HG02943 (cell line): ENCODE data around the gene EEF1AKMT3.
"Not testable (repeated sequence)": the region's sequence is repeated elsewhere in the genome, so short reads cannot be mapped to it uniquely, and the experiment has no call there.

ENCODE experiments used
- ATAC-seq: cut with Tn5 transposase; IDR thresholded peaks from one replicate; pipeline ENCODE4 v1.9.1; 2021; ENCODE audit warnings: mild to moderate bottlenecking, low read depth, moderate library complexity; ENCODE audit not compliant: unreplicated experiment

Gene EEF1AKMT3

DNA sequence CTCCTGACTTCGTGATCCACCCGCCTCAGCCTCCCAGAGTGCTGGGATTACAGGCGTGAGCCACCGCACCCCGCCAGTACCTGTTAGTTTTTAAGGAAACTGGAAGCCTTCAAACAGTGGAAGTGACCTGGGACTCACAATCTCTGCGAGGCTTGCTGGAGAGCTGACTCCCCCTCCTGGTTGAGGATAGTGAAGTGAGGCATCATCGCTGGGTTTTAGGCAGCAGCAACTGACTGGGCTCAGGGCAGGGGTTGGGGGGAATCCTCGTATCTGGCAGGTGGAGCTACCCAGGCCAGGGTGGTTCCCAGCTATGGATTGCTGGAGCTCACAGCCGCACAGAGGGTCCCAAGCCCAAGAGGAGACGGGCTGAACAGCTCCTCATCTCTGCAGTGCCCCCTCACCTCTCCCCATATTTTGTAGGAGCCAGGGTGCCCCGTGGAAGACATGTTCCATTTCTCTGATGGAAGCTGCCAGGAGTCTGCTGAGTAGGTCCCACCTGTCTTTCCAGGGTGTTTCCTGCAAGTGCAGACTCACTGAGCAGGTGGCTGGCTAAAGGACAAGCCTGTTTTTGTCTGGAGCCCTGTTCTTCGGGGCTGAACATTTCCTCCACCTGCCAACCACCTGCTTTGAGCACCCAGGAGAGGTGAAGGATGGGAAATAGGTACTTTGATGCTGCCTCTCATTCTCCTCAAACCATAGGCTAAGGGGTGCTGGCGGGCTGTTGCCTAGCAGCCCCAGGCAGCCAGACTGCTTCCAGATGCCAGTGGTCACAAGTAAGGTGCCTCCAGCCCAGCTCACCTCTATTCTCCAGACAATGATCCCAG lies 43.0 kb downstream of the EEF1AKMT3 start:
- no peak for ATAC-seq

DNA sequence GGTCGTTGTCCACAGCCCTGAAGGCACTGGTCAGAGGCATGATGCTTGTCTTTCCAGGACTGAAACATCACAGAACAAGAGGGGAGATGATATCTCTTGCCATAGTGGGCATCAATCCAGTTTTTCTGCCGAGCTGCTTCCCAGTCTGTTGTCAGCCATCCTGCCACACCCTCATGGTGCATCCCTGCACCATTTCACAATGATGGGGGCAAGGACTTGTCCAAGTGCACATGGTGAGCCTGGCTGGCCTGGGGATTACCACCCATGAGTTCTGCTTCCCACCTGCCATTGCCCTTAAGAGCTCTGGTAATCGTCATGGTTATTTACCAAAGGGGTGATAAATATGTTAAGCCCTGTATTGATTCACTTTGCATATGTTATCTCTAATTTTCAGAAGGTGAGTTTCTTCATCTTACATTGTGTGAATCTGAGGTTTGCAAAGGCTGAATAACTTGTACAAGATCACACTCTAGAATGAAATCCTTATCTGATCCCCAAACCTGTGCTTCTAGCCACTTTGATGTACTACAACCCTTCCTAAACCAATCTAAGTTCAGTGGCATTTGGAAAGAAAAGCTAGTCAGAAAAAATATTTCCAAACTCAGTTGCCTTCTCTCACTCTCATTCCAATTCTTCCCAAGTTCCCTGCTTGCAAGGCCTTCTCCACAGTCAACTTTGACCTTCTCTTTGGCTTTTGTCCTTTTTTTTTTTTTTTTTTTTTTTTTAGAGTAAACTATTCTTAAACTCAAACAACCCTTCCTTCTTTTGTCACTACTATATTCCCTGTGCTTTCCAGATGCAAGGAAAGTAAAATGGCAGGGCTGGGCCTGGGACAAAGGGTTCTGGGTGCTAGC lies 43.8 kb downstream of the EEF1AKMT3 start:
- no peak for ATAC-seq

DNA sequence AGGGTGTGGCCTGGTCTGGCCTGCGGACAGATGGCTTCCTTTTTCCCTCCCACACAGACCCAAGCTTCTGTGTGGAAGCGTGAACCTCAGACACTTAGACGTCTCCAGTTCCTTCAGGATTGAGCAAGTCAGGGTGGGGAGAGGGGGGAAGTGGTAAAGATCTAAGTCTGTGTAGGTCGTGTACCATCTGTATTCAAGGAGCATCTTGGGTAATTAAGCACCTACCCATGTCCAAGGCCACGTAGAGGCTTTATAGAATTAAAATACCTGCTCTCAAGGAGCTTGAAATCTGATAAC lies 44.4 kb downstream of the EEF1AKMT3 start:
- no peak for ATAC-seq

DNA sequence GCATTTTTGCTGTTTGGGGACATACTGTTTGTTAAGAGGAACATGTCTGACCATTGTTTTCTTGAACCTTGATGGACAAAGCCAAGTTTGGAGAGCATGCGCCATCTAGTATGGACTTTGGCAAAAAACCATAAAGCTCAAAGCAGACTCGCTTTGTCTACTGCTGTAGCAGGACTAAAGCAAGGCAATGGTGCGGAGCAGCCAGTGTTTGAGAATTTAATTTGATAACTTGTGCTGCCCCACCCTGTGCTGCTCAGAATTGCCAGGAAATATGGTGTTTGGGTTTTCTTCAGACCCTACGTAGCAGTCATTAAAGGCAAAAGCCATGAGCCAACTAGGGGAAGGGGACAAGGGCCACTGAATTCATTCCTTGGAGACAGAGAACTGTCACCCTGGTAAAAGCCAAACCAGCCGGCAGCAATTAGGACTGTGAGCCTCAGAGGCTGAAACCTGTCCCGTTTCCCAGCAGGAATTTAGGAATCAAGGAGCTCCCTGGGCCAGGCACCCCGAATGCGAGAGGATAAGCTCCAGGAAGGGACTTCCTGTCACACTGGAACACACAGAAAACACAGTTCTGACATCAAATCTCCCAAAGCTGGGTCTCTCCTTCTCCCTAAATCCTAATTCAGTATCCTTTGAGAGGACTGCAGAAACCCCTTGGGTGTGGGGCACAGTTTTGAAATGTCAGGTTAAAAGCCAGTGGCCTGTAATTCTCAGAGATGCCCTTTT lies 45.0 kb downstream of the EEF1AKMT3 start:
- no peak for ATAC-seq

DNA sequence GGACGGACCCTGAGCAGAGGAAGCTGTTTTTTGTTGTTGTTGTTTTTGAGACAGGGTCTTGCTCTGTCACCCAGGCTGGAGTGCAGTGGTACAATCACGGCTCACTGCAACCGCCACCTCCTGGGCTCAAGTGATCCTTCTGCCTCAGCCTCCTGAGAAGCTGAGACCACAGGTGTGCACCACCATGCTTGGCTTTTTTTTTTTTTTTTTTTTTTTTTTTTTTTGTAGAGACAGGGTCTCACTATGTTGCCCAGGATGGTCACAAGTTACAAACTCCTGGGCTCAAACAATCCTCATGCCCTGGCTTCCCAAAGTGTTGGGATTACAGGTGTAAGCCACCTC lies 45.5 kb downstream of the EEF1AKMT3 start:
- ATAC-seq: not testable (repeated sequence)

DNA sequence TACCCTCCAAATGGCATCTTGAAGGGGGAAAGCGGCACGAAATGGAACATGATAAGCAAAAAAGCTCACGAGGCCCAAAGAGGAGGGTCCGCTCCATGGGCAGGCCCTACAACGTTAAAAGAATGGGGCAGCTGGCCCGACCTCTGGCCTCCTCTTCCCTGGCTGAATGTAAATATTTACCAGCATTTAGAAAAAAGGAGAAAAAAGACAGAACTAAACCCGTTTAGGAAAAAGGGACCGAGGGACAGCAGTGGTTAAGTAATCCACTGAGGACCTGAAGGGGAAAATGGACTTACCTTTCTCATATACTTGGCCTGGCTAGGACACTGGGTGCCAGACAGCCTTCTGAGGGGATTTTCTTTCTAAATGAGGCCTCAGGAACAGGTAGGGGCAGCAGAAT lies 47.7 kb downstream of the EEF1AKMT3 start:
- not testable (repeated sequence) for ATAC-seq

DNA sequence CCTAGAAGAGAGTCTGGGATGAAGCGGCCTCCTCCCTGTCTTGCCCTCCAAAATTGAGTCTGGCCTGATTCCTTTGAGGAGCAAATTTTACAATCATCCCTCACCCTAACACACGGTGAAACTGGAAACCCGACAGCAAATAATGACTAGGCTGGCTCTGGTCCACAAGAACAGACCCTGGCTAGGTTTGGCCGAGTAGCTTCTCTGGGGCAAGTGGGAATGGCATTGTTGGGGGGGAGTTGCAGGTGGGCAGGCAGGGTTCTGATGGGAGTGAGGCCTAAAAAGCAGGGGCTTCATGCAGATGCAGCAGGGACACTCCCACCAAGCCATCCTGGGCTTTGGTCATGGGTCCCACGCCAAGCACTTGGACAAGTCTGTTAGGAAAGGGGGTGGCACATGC lies 48.6 kb downstream of the EEF1AKMT3 start:
- ATAC-seq: not testable (repeated sequence)

DNA sequence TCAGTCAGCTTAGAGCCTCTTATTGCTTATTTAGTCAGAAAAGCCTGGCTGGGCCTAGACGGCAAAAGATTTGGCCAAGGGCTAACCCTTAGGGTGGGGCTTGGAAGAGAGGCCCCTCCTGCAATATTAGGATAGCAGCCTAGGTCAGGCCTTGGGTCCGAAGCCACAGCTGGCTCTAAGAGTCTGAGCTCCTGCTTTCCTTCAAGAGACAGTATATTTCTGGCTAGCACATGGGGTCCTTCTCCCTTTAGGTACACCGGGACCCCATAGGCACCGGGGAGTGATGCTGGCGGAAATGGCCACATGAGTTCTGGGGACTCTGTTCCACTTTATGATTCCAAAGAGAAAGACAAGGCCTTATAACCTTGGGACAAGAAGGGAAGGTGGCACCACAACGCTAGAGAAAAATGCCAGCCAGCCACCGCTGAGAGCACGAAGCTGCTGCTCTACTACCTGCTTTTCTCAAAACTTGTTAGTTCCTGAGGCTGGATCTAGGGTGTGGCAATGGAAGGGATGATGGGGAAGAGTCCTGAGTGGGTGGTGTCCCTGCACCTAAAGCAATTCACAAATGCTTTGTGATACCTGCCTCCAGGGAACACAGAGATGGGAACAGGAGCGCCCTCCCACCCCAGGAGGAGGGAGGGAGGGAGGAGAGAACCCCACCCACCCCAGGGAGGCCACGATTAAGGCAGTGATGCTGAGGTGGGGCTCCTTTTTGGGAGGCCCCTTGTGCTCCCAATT lies 49.2 kb downstream of the EEF1AKMT3 start:
- no peak for ATAC-seq

DNA sequence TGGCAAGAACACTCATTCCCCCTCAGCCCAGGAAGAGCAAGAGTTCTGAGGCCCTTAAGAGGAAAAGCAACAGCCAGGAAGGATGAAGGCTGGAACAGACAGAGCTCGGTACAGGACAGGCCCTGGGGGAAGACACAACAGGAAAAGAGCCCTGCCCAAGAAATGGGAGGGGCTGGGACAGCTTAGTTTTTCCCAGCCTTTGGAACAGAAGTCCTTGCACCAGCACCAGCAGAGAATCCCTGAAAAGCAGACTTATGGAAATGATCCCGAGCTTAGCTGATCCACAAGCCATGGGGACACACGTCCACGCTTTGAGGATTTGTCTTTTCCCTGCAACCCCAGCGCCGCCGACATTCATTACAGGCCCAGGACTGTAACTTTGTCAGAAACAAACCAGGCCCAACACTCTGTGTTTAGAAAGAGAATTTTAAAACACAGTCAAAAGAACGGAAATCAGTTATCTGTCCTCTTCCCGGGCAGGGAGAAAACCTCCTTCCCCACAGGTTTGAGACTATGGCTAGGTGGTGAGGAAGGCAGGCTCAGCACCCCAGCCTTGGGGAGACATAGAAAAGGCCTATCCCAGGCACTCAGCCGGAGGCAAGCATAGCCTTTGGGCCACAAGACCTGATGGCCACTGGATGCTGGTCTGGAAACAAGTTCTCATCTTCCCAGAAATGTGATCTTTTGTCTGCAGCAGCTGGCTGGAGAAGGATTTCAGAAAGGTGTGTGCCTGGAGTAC lies 50.1 kb downstream of the EEF1AKMT3 start:
- ATAC-seq: no peak

DNA sequence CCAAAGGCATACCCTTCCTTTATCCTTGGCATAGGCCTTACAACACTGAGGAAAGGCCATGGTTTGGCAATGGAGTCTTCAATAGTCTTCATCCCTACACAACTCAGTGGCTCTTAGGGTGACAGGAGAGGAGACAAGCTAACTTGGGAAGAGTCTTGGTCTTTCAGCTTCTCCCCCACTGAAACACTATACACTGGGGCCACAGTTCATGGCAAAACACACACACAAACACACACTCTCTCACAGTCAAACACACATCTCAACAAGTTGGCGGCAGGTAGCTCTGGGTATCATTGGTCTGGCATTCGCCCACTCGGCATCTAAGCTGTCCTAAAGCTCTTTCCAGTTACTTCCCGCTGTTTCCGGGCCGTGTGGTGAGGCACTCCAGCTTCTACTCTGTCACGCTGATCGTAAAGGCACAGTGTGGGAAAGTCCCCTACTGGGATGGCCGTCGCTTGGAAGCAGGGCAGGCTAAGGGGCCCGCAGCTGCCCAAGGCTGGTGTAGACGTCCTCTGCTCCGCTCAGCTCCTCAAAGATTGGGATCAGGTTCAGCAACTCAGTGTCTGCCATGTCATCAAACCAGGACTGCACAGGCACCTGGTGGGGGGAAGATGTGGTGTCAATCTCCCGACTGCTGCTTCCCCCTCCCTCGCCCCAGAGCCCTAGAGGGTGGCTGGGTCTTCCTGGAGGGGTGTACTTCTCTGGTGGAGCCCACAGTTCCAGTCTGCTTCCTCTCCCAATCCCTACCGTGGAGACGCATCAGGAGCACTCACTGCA lies 50.9 kb downstream of the EEF1AKMT3 start:
- no peak for ATAC-seq

DNA sequence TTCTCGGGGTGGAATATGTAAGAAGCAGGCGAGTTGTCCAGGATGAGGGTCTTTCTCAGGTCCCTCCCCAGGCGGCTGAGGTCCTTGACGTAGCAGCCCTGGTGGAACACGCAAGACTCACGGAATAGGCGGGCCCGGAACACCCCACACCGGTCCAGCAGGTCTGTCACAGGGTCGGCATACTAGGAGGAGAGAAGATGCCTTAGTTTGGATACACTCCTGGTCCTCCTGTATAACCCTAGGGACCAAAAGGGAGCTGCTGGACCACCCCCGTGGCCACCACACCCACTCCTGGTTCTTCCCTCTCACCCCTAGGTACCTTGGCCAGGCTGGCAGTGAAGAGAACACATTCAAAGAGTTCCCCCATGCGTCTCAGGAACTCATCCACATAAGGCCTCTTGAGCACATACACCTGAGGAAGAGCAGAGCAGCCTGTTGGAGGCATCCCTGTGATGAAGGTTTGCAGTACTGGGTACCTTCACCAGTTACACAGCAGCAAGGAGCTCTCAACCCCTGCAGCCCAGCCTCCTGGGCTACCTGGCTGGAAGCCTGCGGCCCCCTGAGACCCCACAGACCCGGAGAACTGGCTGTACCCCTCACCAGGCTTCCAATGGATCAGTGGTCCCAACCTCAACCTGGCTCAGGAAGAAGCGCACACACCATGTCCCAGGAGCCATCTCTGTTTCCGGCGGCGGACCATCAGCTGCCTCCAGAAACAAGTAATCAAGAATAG lies 51.7 kb downstream of the EEF1AKMT3 start:
- ATAC-seq: no peak

DNA sequence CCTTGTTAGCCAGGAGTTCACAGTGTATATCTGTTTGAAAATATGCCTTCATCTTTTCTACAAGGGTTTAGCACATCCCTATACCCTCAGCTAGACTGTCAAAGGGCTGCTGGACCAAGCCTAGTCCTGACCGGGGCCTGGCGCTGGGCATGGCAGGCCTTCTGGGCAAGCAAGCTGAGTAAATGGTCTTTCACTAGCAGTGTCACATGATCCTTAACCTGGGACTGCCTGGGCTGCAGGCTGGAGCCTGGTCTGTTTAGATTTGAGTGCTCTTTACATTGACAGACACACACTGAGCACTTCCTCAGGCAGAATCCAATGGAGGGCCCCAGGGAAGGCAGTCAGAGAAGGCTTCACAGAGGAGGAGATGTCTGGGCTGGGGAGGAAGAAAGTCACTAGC lies 53.0 kb downstream of the EEF1AKMT3 start:
- no peak for ATAC-seq

DNA sequence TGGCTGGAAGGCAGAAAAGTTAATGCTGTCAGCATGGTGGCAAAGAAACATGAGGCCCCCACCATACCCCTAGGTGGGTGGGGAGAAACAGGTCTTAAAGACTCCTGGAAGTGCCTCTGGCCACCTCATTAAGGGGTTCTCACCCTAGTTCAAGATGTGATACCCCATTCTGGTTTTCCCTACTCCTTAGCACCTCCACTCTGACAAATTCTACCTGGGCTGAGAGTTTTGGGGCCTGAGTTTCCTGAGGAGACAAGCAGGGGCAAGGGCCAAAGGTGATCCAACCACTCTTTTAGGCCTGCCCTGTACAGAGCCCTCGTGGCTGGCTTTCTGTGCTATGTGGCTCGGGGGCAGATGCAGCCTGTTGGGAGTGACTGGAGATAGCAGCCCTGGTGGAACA lies 54.0 kb downstream of the EEF1AKMT3 start:
- ATAC-seq: no peak

DNA sequence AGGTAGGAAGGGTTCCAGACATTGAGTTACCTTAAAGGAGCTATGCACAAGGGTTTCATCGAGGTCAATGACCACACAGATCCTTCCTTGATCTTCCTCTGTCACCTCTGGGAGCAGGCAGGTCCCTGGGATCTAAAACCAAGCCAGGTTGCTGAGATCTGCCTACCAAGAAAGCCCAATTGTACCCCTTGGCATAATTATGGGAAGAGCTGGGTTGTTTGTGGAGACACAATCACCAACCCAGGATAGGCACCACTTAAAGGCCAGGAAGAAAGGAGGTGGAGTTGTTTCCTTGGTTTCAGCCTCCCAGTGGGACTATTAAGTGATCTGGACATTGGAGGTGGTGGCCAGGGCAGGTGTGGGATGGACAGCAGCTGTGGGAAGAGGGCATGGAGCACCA lies 54.6 kb downstream of the EEF1AKMT3 start:
- ATAC-seq: no peak

DNA sequence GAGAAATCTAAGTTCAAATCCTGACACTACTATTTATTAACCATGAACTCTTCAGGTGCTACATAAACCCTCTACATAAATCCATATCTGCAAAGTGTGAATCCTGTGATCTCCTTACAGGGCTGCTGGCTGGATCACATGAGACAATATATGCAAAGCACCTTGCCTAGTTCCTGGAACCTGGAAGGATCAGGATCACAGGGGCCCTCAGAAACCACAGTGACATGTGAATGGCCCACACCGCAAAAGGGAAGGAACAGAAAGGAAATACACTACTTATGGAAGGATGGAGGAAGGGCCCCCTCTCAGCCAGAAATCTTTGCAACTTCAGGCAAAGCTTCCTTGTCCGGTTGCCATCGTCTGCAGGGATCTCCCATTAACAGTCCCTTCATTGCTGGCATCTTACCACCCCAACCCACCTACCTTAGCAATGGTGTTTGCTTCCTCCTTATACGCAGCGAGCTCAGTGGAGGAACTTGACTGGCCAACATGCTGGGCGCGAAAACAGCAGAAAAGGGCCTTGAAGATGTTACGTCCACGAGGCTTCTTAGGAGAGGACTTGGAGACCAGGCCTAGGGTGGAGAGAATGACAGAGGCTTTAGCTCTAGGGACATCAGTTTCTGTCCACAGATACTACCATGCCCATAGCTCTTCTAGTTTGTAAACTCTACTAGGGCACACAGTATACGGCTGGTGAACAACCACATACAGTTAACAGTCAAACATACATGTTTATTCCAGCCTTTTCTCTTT lies 56.8 kb downstream of the EEF1AKMT3 start:
- ATAC-seq: no peak

DNA sequence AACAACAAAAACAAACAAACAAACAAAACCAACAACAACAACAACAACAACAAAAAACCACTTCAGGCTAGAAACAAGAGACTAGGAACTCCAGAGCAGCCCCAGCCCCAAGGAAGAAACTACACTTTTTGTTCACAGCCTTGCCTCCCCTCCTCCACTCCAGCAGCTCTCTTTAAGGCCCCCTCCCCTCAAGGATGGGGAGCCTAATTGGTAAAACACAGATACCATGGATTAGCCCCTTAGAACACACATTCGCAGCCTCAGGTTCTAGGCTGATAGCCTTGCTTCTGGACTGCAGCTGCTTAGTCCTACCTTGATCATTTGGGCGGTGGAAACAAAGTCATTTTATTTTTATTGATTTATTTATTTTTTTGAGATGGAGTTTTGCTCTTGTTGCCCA lies 58.0 kb downstream of the EEF1AKMT3 start:
- ATAC-seq: no peak
